ENCODE results near the gene FADS2.

DNA sequence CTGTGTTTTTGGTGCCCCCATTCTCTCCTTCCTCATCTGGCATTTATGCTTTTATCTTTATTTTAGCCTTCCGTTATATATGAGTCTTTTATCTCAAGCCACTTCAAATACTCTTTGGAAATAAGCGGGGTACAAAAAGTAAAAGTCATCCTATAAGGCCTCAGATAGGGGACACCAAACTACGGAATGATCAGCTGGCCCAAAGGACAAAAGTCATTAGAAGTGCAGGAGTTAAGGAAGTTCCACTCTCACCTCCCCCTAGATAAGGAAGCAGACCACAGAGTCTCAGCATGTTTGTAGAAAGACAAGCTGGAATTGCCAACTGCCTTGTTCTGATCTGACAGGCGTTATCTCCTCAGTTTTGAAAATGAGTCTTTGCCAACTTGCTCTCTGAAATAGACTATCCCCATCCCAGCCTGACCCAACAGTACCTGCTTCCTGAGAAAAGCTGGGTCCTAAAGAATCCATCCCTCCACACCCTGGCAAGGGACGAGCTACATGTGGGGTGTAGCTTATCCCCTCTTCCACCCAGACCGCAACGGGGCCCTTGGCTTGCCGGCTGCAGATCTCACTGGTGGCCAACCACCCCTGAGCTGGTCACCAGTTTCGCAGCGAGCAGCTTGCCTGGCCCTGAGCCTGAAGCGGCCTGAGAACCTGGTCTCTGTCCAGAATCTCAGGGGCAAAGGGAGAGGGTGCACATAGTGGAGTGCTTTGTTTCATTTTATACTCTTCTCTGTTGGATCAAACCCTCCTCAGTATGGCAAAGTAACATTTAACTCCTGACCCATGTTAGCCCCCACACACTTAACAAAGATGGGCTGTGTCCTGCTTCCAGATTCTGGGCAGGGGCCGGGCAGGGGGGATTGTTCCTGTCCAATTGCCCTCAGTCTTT is 13.8 kb downstream of the FADS2 start:
- TF ChIP-seq POLR2AphosphoS5 (IDR thresholded peaks at IDR 0.05; ENCODE audit: low read depth, low read length) (no peak), POLR2A (IDR thresholded peaks at IDR 0.05; ENCODE audit: low read depth, low read length) (no peak), TAF1 (IDR thresholded peaks at IDR 0.05; ENCODE audit: borderline replicate concordance, low read depth, low read length) (no peak)

Measured in GM12892 (cell line).